HCT116 (cell line): ENCODE measurements around the gene CALHM1. TPM values are rescaled to one million over a fixed set of nuclear protein-coding genes. Genes with fewer than 3 reads are reported as not detected.

Experiments used
- ATAC-seq: fragments of 200-7000 bp; cut with Tn5 transposase; 2 replicates; pipeline ENCODE4 v1.9.1; 2020; ENCODE audit warnings: mild to moderate bottlenecking, moderate library complexity
- BruUV-seq: library from RNA; stranded (reverse); fragments of 400-500 nt; replicated peaks from 2 replicates; lab custom pipeline; 2021; lab: Mats Ljungman, UMichigan
- CTCF ChIA-PET: fragments of 300-600 bp; sonication (Branson Sonifier 250); formaldehyde crosslinking; loops from one replicate; lab custom pipeline; 2021; ENCODE audit warnings: antibody characterized with exemption; lab: Charles Lee
- POLR2A ChIA-PET: fragments of 300-600, 350-600 bp; sonication (Branson Sonifier 250); formaldehyde crosslinking; loops from one replicate; lab custom pipeline; 2021; ENCODE audit warnings: antibody characterized with exemption; lab: Charles Lee
- RAD21 ChIA-PET, 2 experiments: fragments of 300-600 bp; sonication (Branson Sonifier 250); formaldehyde crosslinking; loops; one replicate each; lab custom pipeline; 2023; ENCODE audit warnings: low total read pairs in 2 of 2; ENCODE audit not compliant: uncharacterized antibody in 2 of 2, unreplicated experiment in 2 of 2, low non-redundant PET in 1 of 2; lab: Charles Lee
- DNase-seq: peaks from one replicate; pipeline ENCODE4 v3.0.0-alpha.2; 2010; ENCODE audit warnings: low read depth, low spot score
- H2AFZ ChIP-seq: fragments of 200-600 bp; shearing (Covaris generic), sonication (generic); 2 replicates; pipeline ENCODE4 v1.6.1; 2017; ENCODE audit warnings: low read depth, mixed run types, mixed read lengths, antibody characterized with exemption, low read length; ENCODE audit not compliant: poor library complexity, severe bottlenecking
- H3K27ac ChIP-seq: 2 replicates; pipeline ENCODE4 v1.5.1; 2012; ENCODE audit warnings: low read depth, low read length
- H3K27me3 ChIP-seq: fragments of 200-600 bp; sonication (generic); 2 replicates; pipeline ENCODE4 v1.6.1; 2016; ENCODE audit warnings: mixed run types, low read length, mixed read lengths; ENCODE audit not compliant: insufficient read depth
- H3K36me3 ChIP-seq, 2 experiments: fragments of 200-500 bp in 1 of 2; fragments of 200-600 bp in 1 of 2; sonication (Bioruptor generic) in 1 of 2; sonication (generic) in 1 of 2; 2 replicates each; pipeline versions ENCODE4 v1.5.1 to v1.6.1; 2014 to 2016; ENCODE audit warnings: low read length in 2 of 2, inconsistent platforms in 1 of 2, mixed read lengths in 1 of 2, mixed run types in 1 of 2; ENCODE audit not compliant: insufficient read depth in 2 of 2, control insufficient read depth in 1 of 2
- H3K4me1 ChIP-seq, 2 experiments: fragments of 200-600 bp in 1 of 2; sonication (generic) in 1 of 2; 2 replicates each; pipeline versions ENCODE4 v1.5.1 to v1.6.1; 2012 to 2017; ENCODE audit warnings: low read length in 2 of 2, inconsistent platforms in 1 of 2, mild to moderate bottlenecking in 1 of 2, mixed read lengths in 1 of 2, mixed run types in 1 of 2, moderate library complexity in 1 of 2; ENCODE audit not compliant: insufficient read depth in 2 of 2, control insufficient read depth in 1 of 2
- H3K4me2 ChIP-seq: fragments of 200-600 bp; sonication (generic); 2 replicates; pipeline ENCODE4 v1.6.1; 2017; ENCODE audit warnings: mixed run types, low read length, mixed read lengths
- H3K4me3 ChIP-seq, 2 experiments: fragments of 200-600 bp in 1 of 2; sonication (generic) in 1 of 2; replicated peaks in 1 of 2; 2 replicates each; pipeline ENCODE4 v1.5.1; 2011 to 2016; ENCODE audit warnings: low read length in 2 of 2, control low read depth in 1 of 2, low read depth in 1 of 2, mild to moderate bottlenecking in 1 of 2, mixed read lengths in 1 of 2, mixed run types in 1 of 2
- H3K79me2 ChIP-seq: fragments of 200-600 bp; sonication (generic); 2 replicates; pipeline ENCODE4 v1.6.1; 2017; ENCODE audit warnings: mild to moderate bottlenecking, mixed run types, low read length, moderate library complexity, mixed read lengths; ENCODE audit not compliant: insufficient read depth
- H3K9ac ChIP-seq: fragments of 200-600 bp; sonication (generic); 2 replicates; pipeline ENCODE4 v1.6.1; 2016; ENCODE audit warnings: low read length, mixed read lengths
- H3K9me2 ChIP-seq: fragments of 200-600 bp; sonication (generic), shearing (Covaris generic); 2 replicates; pipeline ENCODE4 v1.6.1; 2017; ENCODE audit warnings: mixed run types, mild to moderate bottlenecking, moderate library complexity; ENCODE audit not compliant: insufficient read depth
- H3K9me3 ChIP-seq, 2 experiments: fragments of 200-500 bp in 1 of 2; fragments of 200-600 bp in 1 of 2; sonication (Bioruptor generic) in 1 of 2; sonication (generic) in 1 of 2; 2 replicates each; pipeline ENCODE4 v1.6.1; 2014 to 2017; ENCODE audit warnings: low read length in 2 of 2, mixed read lengths in 2 of 2, inconsistent platforms in 1 of 2, low read depth in 1 of 2, mild to moderate bottlenecking in 1 of 2, mixed run types in 1 of 2, moderate library complexity in 1 of 2; ENCODE audit not compliant: control insufficient read depth in 1 of 2, insufficient read depth in 1 of 2
- H4K20me1 ChIP-seq: fragments of 200-600 bp; sonication (generic), shearing (Covaris generic); 2 replicates; pipeline ENCODE4 v1.6.1; 2017; ENCODE audit warnings: mixed run types, mild to moderate bottlenecking, moderate library complexity; ENCODE audit not compliant: insufficient read depth
- CEBPB ChIP-seq: IDR thresholded peaks from 2 replicates; pipeline ENCODE4 v1.6.1; 2012; ENCODE audit warnings: low read depth
- CTCF ChIP-seq, 3 experiments: fragments of 200-600 bp in 1 of 3; sonication (generic) in 1 of 3; IDR thresholded peaks in 2 of 3; conservative IDR thresholded peaks in 1 of 3; 2 replicates each; pipeline ENCODE4 v1.5.1; 2012 to 2017; ENCODE audit warnings: low read depth in 2 of 3, low read length in 2 of 3, antibody characterized with exemption in 1 of 3, borderline replicate concordance in 1 of 3, control low read depth in 1 of 3, mild to moderate bottlenecking in 1 of 3, mixed read lengths in 1 of 3, mixed run types in 1 of 3, moderate library complexity in 1 of 3; ENCODE audit not compliant: insufficient read depth in 1 of 3
- ELF1 ChIP-seq: IDR thresholded peaks from 2 replicates; pipeline ENCODE4 v1.6.1; 2012; ENCODE audit warnings: low read depth, borderline replicate concordance
- EZH2 ChIP-seq: fragments of 200-600 bp; sonication (generic); IDR thresholded peaks from 2 replicates; pipeline ENCODE4 v1.6.1; 2017; ENCODE audit warnings: antibody characterized with exemption, mixed run types
- RAD21 ChIP-seq: IDR thresholded peaks from 2 replicates; pipeline ENCODE4 v1.6.1; 2012; ENCODE audit warnings: low read depth, mild to moderate bottlenecking
- SIN3A ChIP-seq: IDR thresholded peaks from 2 replicates; pipeline ENCODE4 v1.6.1; 2012; ENCODE audit warnings: low read depth
- TCF7L2 ChIP-seq: IDR thresholded peaks from 2 replicates; pipeline ENCODE4 v1.7.0; 2011; ENCODE audit warnings: borderline replicate concordance, inconsistent platforms; ENCODE audit not compliant: insufficient read depth, insufficient read length; ENCODE audit errors: extremely low read depth
- intact Hi-C: fragments of 100-400 bp; cut with micrococcal nuclease; formaldehyde crosslinking; loops from 2 replicates; pipeline ENCODE4 v1.10.0; 2022
- total RNA-seq: library from RNA; stranded (reverse); gene quantifications from one replicate; pipeline ENCODE4 v1.2.1, GENCODE V29; 2021; ENCODE audit not compliant: unreplicated experiment
- TF ChIP-seq, protein P1 (sequence below): IDR thresholded peaks from 2 replicates; pipeline ENCODE4 v1.6.1; 2011; ENCODE audit warnings: mild to moderate bottlenecking, low read length, moderate library complexity; ENCODE audit not compliant: insufficient replicate concordance; ENCODE audit errors: extremely low read depth
- TF ChIP-seq, protein P2 (sequence below): IDR thresholded peaks from 2 replicates; pipeline ENCODE4 v1.6.1; 2012

The CALHM1 gene
- total RNA-seq, 1 experiment from 2014 or later: not detected

DNA sequence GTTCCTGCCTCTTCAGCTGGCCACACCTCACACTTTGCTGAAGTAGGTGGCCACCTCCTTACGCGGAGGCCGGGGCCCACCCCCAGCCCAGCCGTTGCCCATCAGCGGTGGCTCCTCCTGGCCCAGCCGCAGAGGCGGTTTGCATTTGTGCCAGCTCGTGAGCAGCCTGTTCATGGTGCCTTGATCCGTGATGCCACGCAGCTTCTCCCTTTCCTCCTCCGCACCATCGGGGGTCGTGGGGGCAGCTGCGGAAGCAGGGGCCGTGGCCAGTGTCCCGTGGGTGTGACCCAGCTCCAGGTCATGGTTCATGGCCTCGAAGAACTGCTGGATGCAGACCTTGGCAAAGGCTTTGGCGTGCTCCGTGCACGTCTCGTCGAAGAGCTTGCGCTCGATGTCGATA, 3.5 kb downstream of the CALHM1 start (continued):
- TF ChIP-seq ELF1 (no peak), RAD21 (no peak), CEBPB (no peak), TCF7L2 (no peak), EZH2 (no peak)
- TF ChIP-seq, protein P1, sequence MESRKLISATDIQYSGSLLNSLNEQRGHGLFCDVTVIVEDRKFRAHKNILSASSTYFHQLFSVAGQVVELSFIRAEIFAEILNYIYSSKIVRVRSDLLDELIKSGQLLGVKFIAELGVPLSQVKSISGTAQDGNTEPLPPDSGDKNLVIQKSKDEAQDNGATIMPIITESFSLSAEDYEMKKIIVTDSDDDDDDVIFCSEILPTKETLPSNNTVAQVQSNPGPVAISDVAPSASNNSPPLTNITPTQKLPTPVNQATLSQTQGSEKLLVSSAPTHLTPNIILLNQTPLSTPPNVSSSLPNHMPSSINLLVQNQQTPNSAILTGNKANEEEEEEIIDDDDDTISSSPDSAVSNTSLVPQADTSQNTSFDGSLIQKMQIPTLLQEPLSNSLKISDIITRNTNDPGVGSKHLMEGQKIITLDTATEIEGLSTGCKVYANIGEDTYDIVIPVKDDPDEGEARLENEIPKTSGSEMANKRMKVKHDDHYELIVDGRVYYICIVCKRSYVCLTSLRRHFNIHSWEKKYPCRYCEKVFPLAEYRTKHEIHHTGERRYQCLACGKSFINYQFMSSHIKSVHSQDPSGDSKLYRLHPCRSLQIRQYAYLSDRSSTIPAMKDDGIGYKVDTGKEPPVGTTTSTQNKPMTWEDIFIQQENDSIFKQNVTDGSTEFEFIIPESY: no peak

GRCh38 chr10:103454026-103454425, 4.7 kb downstream of the CALHM1 start:
- H3K9ac ChIP-seq: no peak overlapping the region
- H2AFZ ChIP-seq: no peak overlapping the region
- H3K4me1 ChIP-seq: peaks cover 11 to 47% of the 10 kb centered on the region in 2 experiments; a peak in 3 of 4 replicates
- H3K4me3 ChIP-seq: no peak overlapping the region
- no peak overlapping the region for H3K4me2 ChIP-seq
- no peak for ATAC-seq
- BruUV-seq: no TSS peak
- ChIA-PET CTCF (no interaction called here), POLR2A (no interaction called here), RAD21 (no interaction called here)
- intact Hi-C loops: no loop called here
- H3K9me3 ChIP-seq: no peaks in the 10 kb centered on the region
- no peaks in the 10 kb centered on the region for H3K27me3 ChIP-seq
- TF ChIP-seq, protein P2, sequence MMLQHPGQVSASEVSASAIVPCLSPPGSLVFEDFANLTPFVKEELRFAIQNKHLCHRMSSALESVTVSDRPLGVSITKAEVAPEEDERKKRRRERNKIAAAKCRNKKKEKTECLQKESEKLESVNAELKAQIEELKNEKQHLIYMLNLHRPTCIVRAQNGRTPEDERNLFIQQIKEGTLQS: no peak
- TF ChIP-seq TCF7L2: no peak
- no peak for TF ChIP-seq CTCF (IDR thresholded peaks at IDR 0.05 in 2 of 3, conservative IDR thresholded peaks at IDR 0.05 in 1 of 3; ENCODE audit: borderline replicate concordance in 1 of 3, insufficient read depth in 1 of 3, low read depth in 2 of 3, low read length in 2 of 3)
- TF ChIP-seq ELF1: no peak
- no peak for TF ChIP-seq RAD21
- no peak for TF ChIP-seq SIN3A
- TF ChIP-seq, protein P1: no peak
- no peaks in the 10 kb centered on the region for H4K20me1 ChIP-seq
- DNase-seq: no peak
- H3K79me2 ChIP-seq: peaks cover 6% of the 10 kb centered on the region; the same call in 1 of the 2 replicates
- H3K27ac ChIP-seq: no peak overlapping the region
- no peaks in the 10 kb centered on the region for H3K9me2 ChIP-seq
- peaks cover 4 to 11% of the 10 kb centered on the region in 2 experiments for H3K36me3 ChIP-seq
